OCI-LY3 (cell line): ENCODE results near the gene FURIN.

Source experiments
- CTCF ChIP-seq: fragments of 200-600, 300-600 bp; sonication (generic); IDR thresholded peaks from 2 replicates; pipeline ENCODE4 v1.5.1; 2014; ENCODE audit warnings: antibody characterized with exemption, low read length, low read depth
- EZH2phosphoT487 ChIP-seq: fragments of 200-600 bp; shearing (Covaris generic); IDR thresholded peaks from 2 replicates; pipeline ENCODE4 v1.6.1; 2018; ENCODE audit warnings: antibody characterized with exemption, mixed run types, low read depth

GRCh38 chr15:90875549-90875981 is 7.2 kb downstream of the FURIN start:
- TF ChIP-seq CTCF (no peak), EZH2phosphoT487 (no peak)
